ENCODE measurements around the gene APIP.
"Not testable (repeated sequence)": the region's sequence is repeated elsewhere in the genome, so short reads cannot be mapped to it uniquely, and the experiment has no call there.

Gene APIP

DNA sequence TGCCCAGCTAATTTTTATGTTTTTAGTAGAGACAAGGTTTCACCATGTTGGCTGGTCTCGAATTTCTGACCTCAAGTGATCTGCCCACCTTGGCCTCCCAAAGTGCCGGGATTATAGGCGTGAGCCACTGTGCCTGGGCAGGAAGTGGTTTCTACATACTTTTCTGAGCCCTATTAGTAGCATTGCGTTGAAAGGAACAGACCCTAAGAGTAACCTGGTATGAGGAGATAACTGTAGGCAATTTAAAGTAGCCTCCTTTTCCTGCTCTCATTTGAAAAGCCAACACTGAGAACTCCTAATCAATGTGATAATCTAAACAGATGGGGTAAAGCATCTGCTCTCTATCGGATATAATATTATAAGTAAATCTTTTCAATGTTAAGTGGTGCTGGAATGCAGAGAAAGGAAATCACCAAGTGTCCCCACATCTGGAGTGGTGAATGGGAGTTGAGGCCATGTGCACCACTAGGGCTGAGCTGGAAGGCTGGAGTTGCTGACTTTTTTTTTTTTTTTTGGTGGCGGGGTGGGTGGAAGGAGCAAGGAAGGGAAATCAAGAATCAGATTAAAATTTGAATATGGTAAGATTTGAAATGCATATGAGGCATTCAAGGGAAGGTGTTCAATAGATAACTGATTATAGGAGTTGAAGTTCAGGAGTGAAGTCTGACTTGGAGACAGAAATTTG is 20.9 kb upstream of the APIP start:
- Mint-ChIP-seq H3K9me3 (no peaks in the 10 kb centered on the region), H3K36me3 (peaks cover 14 to 37% of the 10 kb centered on the region in 2 donors), H3K4me3 (no peak overlapping the region), H3K27me3 (no peaks in the 10 kb centered on the region), H3K4me1 (peaks cover 17 to 23% of the 10 kb centered on the region in 2 donors), H3K27ac (no peak overlapping the region)
- no peak for DNase-seq
- no peak for ATAC-seq (replicated peaks)

DNA sequence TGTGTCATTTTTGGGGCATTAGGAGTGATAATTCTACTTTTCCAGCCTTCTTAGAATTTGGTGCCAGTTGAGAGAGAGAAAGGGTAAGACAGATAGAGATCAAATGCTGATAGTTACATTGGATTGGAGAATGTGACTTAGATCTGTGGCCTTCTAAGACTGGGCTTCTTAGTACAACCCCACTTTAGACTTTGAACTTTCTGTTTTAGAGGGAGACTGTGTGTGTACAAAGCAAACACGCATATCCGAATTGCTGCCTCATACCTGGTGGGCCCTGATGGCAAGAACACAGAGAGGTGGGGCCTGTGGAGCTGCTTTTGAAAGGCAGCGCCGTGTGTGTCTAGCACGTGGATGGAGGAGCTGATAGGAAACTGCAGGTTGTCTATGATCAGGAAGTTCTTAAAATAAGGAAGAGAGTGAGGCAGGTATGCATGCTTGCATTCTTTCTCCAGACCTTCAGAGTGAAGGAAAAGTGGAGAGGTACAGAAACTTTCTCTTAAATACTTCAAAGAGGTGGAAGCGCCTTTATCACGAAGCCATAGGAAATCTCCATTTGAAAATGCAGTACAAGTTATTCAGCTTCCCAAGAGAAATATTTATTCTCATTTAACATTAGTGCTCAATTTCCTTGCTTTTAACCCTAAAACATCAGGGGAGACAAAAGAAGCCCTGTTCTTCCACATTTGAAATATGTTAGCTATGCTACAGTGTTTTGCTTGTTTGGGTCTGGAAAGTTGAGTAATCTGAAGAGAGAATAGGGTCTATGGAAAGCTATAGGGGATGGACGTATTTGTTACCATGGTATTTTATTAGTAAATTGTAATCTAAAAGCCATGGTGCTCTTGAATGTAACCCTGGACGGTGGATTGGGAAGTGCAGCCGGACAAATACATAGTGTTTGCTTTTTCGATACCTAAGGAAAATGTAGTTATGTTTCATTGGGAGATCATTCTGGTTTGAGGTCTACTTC is 13.9 kb upstream of the APIP start:
- ATAC-seq (replicated peaks) (no peak), DNase-seq (no peak)
- H3K27me3 Mint-ChIP-seq = no peaks in the 10 kb centered on the region
- H3K27ac Mint-ChIP-seq = no peak overlapping the region
- no peak overlapping the region for H3K4me3 Mint-ChIP-seq
- H3K4me1 Mint-ChIP-seq = peaks cover 7 to 21% of the 10 kb centered on the region in 2 donors
- no peaks in the 10 kb centered on the region for H3K9me3 Mint-ChIP-seq
- H3K36me3 Mint-ChIP-seq = peaks cover 2 to 18% of the 10 kb centered on the region in 2 donors

DNA sequence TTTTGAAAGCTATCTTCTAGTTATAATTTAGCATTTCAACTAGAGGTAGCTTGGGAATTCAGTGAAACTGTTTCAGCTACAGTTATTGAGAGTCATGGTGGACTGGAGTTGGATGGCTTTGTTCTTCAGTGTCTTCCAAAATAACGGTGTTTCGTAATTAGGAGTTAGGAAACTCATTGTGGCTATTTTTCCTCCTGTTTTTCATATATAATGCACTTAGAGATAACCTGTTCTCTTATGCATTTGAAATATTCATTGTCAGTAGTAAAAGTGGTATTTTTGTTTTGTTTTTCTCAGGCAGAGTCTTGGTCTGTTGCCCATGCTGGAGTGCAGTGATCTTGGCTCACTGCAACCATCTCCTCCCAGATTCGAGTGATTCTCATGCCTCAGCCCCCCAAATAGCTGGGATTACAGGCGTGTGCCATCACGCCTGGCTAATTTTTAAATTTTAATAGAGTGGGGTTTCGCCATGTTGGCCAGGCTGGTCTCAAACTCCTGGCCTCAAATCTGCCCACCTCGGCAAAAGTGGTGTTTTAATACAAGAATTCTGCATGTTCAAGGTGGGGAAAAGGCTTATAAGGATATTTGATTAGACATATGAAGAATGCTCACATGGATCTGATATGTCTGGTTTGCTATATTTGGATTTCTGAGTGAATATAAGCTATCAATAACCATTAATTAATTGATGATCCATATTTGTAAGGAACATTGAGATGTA is 12.9 kb upstream of the APIP start:
- Mint-ChIP-seq H3K27ac (no peak overlapping the region), H3K27me3 (no peaks in the 10 kb centered on the region), H3K4me1 (peaks cover 9 to 22% of the 10 kb centered on the region in 2 donors), H3K4me3 (no peak overlapping the region), H3K9me3 (no peaks in the 10 kb centered on the region), H3K36me3 (peaks cover 2 to 16% of the 10 kb centered on the region in 2 donors)
- ATAC-seq (replicated peaks) (no peak), DNase-seq (no peak)

DNA sequence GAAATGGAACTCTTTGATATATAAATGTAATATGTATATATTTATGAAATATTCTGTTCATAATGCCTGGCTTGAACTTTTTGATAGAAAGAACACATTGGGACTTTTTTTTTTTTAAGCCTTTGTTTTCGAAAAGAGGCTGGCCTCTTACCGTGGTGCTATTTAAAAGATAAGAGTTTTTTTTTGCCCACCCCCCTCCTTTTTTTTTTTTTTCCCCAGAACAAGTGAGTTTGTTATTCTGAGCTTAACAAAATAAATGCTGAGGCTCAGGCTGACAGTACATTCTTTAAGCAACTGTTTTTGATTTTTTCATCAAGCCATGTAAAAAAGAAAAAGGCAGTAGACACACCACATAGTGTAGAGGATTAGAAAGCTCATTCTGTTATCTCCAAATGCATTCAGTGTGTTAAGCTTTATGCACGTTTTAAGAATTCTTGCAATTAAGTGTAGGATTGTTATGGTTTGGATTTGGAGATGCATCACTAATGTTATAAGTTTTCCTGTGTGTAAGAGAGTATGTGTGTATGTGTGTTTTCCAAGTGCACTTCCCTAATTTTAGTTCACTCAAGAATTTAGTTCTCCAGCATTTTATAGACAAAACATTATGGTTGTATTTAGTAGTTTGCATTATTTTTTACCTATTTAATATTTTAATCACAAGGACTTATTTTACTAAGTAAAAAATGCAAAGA is 12.2 kb upstream of the APIP start:
- Mint-ChIP-seq H3K9me3 (no peaks in the 10 kb centered on the region), H3K4me1 (peaks cover 12 to 22% of the 10 kb centered on the region in 2 donors), H3K27ac (no peak overlapping the region), H3K36me3 (peaks cover 2 to 14% of the 10 kb centered on the region in 2 donors), H3K27me3 (no peaks in the 10 kb centered on the region), H3K4me3 (no peak overlapping the region)
- ATAC-seq (replicated peaks) (no peak), DNase-seq (no peak)

DNA sequence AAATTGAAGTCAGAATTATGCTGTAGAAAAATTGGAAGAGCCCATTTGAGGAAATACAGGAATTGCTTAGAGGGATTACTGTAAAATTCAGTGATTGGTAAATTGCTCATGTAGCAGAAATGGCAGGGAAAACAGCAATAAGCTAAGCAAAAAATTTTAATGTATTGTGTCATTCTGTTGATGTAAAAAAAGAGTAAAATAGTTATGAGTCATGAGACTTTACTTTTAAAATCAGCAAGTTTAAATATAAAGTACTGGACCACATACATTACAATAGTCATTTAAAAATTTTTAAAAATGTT is 10.6 kb upstream of the APIP start:
- H3K36me3 Mint-ChIP-seq = peaks cover 0 to 6% of the 10 kb centered on the region in 2 donors
- H3K9me3 Mint-ChIP-seq = no peaks in the 10 kb centered on the region
- H3K4me3 Mint-ChIP-seq = no peak overlapping the region
- no peak overlapping the region for H3K27ac Mint-ChIP-seq
- H3K4me1 Mint-ChIP-seq = peaks cover 12 to 29% of the 10 kb centered on the region in 2 donors
- no peak for ATAC-seq (replicated peaks)
- no peak for DNase-seq
- H3K27me3 Mint-ChIP-seq = no peaks in the 10 kb centered on the region

DNA sequence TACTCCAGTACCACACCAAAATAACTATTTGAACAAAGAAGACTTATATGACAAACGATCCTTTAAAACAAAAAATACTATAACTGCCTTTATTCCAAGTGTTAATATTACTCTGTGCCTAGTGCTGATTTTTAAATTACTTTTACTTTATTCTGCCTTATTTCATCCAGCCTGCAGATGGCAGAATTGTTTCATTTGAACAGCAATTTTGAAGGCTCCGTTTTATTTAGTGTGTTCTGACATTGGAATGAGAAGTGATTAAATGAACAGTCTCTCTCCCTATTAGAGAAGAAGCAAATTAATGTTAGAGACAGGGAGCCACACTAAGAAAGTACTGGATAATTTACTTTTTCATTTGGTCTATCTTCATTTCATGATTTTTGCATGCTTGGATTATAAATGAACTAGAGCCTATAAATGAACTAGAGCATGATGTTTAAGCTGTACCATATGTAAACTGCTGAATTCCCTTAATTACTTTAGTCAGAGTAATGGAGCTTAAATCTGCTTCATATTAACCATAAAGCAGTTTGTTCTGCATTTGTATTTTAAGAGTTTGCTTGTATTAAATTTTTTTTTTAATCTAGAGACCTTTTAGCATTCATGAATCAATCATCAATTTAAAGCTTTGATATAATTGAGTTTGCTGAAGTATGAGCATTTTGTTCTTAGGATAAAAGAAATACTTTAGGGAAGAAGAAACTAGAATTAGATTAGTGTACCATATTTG is 10.1 kb upstream of the APIP start:
- H3K4me3 Mint-ChIP-seq = no peak overlapping the region
- DNase-seq (no peak), ATAC-seq (replicated peaks) (peak; percentile 33 to 39)
- H3K27ac Mint-ChIP-seq = no peak overlapping the region
- H3K36me3 Mint-ChIP-seq = peaks cover 0 to 2% of the 10 kb centered on the region in 2 donors
- peaks cover 13 to 29% of the 10 kb centered on the region in 2 donors for H3K4me1 Mint-ChIP-seq
- no peaks in the 10 kb centered on the region for H3K9me3 Mint-ChIP-seq
- no peaks in the 10 kb centered on the region for H3K27me3 Mint-ChIP-seq

DNA sequence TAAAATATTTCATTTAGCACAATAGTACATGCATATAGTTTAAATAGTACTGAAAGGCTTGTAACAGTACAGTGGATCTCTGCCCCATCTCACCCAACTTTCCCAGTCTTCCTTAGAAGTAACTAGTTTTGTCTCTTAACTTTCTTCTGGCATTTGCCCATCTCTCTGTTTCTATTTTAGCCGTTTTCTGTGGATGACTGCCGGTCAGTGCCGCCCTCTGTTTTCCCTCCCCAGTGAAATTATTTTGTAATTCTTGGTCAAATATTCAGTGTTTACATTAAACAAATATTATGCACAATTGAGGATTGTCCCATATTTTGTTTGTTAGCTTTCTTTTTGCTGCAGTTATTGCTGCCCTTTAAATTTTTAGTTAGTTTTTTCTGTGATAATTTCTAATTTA is 8.5 kb upstream of the APIP start:
- Mint-ChIP-seq H3K4me1 (peaks cover 12 to 20% of the 10 kb centered on the region in 2 donors), H3K27ac (no peak overlapping the region), H3K27me3 (no peaks in the 10 kb centered on the region), H3K4me3 (no peak overlapping the region), H3K36me3 (peaks cover 0 to 4% of the 10 kb centered on the region in 2 donors), H3K9me3 (no peaks in the 10 kb centered on the region)
- DNase-seq (no peak), ATAC-seq (replicated peaks) (no peak)

GRCh38 chr11:34921156-34921555 is 5.0 kb upstream of the APIP start:
- Mint-ChIP-seq H3K9me3 (no peaks in the 10 kb centered on the region), H3K36me3 (peaks cover 4 to 7% of the 10 kb centered on the region in 2 donors), H3K27me3 (no peaks in the 10 kb centered on the region), H3K4me3 (no peak overlapping the region), H3K27ac (no peak overlapping the region), H3K4me1 (peaks cover 16 to 38% of the 10 kb centered on the region in 2 donors)
- no peak for ATAC-seq (replicated peaks)
- DNase-seq = no peak

DNA sequence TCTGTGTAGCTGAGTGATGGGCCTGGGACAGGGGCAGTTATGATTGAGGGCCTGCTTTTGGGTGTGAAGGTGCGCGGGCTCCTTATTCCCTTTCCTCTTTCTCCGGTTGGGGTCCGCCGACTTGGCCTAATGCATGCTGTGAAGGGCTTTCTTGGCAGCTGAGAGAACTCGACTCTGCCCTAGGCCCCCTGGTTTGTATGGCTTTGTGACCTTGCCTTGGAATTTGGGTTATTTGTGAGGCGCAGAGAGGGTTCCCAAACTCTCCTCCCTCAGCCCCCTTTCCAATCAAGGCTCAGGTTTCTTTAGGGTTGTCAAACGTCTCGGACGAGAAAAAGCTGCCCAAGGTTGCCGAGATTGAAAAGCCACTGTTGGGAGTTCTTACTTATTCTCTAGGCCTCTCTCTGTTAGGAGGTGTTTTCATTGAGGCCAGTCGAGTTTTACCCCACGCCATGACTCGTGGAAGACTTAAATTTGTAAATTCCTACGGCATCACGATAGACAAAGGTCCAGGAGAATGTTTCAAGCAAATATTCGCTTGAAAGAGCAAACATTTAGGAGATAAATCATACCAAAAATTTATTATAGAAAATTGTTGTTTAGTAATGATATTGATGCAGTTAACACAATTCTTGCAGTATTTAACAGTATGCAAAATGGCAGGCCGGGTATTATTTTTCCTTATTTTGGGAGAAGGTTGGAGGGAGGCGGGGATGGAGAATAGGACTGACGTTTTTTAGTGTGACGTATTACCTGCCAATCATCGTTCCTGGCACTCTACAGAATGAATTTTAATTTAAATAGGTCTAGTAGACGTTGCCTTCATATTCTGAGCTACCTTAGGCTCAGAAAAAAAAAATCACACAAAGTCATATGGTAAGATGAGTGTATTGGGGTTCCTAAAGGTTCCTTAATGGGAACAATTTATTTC is 928 bp upstream of the APIP start:
- no peaks in the 10 kb centered on the region for H3K27me3 Mint-ChIP-seq
- H3K4me3 Mint-ChIP-seq = peak overlapping the region; percentile 99 to 100
- peaks cover 24 to 49% of the 10 kb centered on the region in 2 donors for H3K4me1 Mint-ChIP-seq
- H3K9me3 Mint-ChIP-seq = peaks cover 0 to 4% of the 10 kb centered on the region in 2 donors
- peaks cover 19 to 23% of the 10 kb centered on the region in 2 donors for H3K36me3 Mint-ChIP-seq
- DNase-seq = no peak
- ATAC-seq (replicated peaks) = peak in 1 of 2 donors; percentile 38
- H3K27ac Mint-ChIP-seq = peak overlapping the region; percentile 100

DNA sequence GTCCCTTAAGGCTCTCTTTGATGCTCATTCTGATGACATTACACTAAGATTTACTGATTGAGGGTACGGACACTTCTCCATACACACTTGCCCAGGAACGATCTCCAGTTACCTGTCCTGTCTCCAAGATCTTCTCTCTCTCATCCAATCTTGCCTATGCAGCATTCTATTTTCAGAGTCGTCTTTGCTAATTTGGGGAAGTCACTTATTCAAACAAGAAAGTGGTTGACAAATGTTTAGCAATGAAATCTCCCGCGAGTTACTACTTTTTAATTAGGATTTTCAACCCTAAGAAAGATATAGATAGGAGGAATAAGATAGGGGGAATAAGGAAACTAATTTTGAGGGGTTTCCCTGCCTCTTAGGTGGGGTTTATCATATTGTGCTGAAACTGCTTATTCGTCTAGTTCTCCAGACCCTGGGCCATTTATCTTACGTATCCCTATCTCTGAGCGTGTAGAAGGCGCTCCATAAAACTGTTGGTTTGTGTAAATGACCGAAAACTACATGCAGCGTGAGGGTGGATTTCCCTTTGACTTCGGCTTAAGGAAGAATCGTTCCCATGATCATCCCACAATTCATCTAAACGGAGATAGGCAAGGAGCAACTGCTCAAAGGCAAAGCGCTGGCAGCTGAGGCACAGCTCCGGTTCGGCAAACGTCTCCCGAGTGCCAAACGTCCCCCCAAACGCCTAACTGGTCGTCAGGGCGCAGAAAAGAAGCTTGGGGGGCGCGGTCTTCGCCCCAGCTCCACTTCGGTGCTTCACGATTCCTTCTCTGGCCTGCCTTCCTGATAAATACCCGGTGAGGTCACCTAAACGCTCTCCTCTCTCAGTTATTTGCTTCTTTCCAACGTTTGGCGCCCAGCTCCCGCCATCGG is 804 bp downstream of the APIP start:
- Mint-ChIP-seq H3K4me3 (peak overlapping the region; percentile 99 to 100), H3K4me1 (peaks cover 21 to 46% of the 10 kb centered on the region in 2 donors)

DNA sequence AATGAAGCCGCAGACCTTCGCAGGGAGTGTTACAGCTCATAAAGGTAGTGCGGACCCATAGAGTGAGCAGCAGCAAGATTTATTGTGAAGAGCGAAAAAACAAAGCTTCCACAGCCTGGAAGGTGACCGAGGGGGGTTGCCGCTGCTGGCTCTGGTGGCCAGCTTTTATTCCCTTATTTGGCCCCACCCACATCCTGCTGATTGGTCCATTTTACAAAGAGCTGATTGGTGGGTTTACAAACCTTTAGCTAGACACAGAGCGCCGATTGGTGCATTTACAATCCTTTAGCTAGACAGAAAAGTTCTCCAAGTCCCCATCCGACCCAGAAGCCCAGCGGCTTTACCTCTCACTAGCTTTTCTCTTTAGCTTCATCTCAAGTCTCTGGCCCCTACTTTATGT is 2.6 kb downstream of the APIP start:
- Mint-ChIP-seq H3K4me1 (peaks cover 19 to 43% of the 10 kb centered on the region in 2 donors), H3K36me3 (peaks cover 19% of the 10 kb centered on the region in 2 donors)
- H3K9me3 Mint-ChIP-seq; DNase-seq; H3K4me3 Mint-ChIP-seq; H3K27ac Mint-ChIP-seq; ATAC-seq (replicated peaks); H3K27me3 Mint-ChIP-seq: not testable (repeated sequence)

More for the DNA sequence above, 804 bp downstream of the APIP start:
- ATAC-seq (replicated peaks) (peak; percentile 5 to 8), DNase-seq (no peak)
- peaks cover 0 to 4% of the 10 kb centered on the region in 2 donors for H3K9me3 Mint-ChIP-seq
- peak overlapping the region; percentile 100 for H3K27ac Mint-ChIP-seq
- no peaks in the 10 kb centered on the region for H3K27me3 Mint-ChIP-seq
- peaks cover 19% of the 10 kb centered on the region in 2 donors for H3K36me3 Mint-ChIP-seq

DNA sequence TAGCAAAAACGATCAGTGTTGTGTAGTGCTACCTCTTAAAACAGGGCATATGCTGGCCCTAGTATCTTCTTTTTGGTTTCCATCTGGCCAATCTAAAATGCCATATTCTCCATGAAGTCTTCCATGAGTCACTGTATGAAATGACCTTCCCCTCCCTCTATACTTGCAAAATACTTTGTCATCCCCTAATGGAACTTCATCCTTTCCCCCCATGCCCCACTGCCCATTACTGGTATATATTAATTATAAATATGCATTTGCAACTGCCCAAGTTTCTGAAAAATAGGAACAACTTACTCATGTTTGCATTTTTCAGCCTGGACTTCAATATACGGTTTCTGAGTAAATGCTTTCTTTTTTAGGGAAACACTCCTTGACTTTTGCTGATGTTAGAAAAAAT is 4.5 kb downstream of the APIP start:
- Mint-ChIP-seq H3K9me3 (peaks cover 0 to 6% of the 10 kb centered on the region in 2 donors), H3K27me3 (no peaks in the 10 kb centered on the region), H3K4me1 (peaks cover 14 to 24% of the 10 kb centered on the region in 2 donors), H3K27ac (no peak overlapping the region), H3K4me3 (no peak overlapping the region), H3K36me3 (peaks cover 18 to 22% of the 10 kb centered on the region in 2 donors)
- ATAC-seq (replicated peaks) (no peak), DNase-seq (no peak)
